Stimulated activated memory B cell treated with anti-CD40 and anti-IgM and Interleukin-4, amounts not matched to agents 10 μg/mL and 1 μg/mL and 100 μg/mL, for 72 hours (primary cell): ENCODE measurements around the gene BCAP31.
"Not testable (repeated sequence)": the region's sequence is repeated elsewhere in the genome, so short reads cannot be mapped to it uniquely, and the experiment has no call there.

ENCODE experiments used
- ATAC-seq: fragments of 150-1000 bp; cut with Tn5 transposase; 2 replicates; pipeline ENCODE4 v1.10.0; 2021
- H3K27ac Mint-ChIP-seq: one replicate; pipeline ENCODE4 v1.8.0; 2022; ENCODE audit warnings: mild to moderate bottlenecking, mixed read lengths
- H3K27me3 Mint-ChIP-seq: one replicate; pipeline ENCODE4 v1.8.0; 2022; ENCODE audit warnings: mixed read lengths
- H3K36me3 Mint-ChIP-seq: one replicate; pipeline ENCODE4 v1.8.0; 2022; ENCODE audit warnings: mixed read lengths
- H3K4me1 Mint-ChIP-seq: one replicate; pipeline ENCODE4 v1.8.0; 2022; ENCODE audit warnings: mixed read lengths
- H3K4me3 Mint-ChIP-seq: one replicate; pipeline ENCODE4 v1.8.0; 2022; ENCODE audit warnings: mild to moderate bottlenecking, moderate library complexity, mixed read lengths
- H3K9me3 Mint-ChIP-seq: one replicate; pipeline ENCODE4 v1.8.0; 2022; ENCODE audit warnings: mixed read lengths

BCAP31 gene

DNA sequence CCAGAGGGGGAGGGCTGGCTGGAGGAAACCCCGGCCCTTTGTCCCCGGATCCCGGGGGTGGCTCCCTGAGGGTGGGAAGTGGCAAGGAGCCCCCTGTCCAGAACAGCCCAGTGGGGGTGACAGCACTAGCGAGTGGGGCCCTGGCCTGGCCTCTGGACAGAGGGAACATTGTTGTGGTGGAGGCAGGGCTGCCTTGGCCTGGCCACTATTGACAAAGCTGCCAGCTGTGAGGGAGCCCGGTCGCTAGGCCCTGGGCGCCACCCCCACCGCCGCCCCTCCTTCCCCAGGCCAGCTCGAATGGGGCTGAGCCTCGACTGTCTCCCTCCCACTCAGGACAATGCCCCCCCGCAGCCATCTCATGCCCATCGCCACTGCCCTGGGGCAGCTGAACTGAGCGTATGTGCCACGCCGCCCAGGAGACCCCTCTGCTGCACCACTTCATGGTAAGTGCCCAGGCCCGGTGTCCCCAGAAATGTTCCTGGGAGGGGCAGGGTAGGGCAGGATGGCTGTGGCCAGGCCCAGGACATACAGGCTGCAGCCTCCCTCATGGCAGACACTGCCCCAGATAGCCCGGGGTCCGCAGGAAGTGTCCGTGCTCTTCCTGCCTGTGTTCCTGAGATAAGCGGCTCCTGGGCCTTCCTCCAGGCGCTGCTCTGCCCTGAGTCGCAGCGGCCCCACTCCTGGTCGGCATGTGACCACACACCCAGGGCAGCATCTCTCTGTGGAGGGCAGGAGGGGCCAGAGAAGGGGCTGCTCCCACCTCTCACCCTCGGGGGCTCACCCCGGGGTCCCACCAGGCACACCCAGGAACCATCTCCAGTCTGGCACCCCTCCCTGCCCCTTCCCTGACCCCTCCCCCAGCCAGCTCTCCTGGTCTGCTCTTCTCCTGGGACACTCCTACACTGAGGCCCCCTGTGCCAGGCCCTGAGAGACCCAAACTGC lies 41.2 kb upstream of the BCAP31 start:
- Mint-ChIP-seq H3K9me3 (no peaks in the 10 kb centered on the region), H3K27ac (peak overlapping the region; percentile 46), H3K36me3 (no peaks in the 10 kb centered on the region), H3K4me3 (no peak overlapping the region), H3K27me3 (peaks cover 7% of the 10 kb centered on the region), H3K4me1 (peaks cover 24% of the 10 kb centered on the region)
- ATAC-seq, result no peak

DNA sequence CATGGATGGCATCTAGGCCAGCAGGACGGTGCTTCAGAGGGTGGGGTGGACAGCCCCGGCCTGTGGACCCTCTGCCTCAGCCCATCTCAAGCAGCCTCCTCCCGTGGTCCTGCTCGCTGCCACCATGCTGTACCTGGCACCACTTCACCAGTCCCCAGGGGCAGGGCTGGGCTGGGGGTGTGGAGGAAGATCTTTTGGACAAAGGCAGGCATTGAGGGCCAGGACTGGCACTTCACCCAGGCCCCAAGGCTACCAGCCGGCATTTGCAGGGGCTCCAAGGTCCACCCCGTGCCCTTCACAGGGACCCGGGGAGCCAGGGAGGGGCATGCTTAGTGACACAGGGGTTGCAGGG lies 40.6 kb upstream of the BCAP31 start:
- peaks cover 1% of the 10 kb centered on the region for H3K27me3 Mint-ChIP-seq
- no peak overlapping the region for H3K27ac Mint-ChIP-seq
- peaks cover 24% of the 10 kb centered on the region for H3K4me1 Mint-ChIP-seq
- ATAC-seq, result no peak
- no peak overlapping the region for H3K4me3 Mint-ChIP-seq
- no peaks in the 10 kb centered on the region for H3K9me3 Mint-ChIP-seq
- H3K36me3 Mint-ChIP-seq, result no peaks in the 10 kb centered on the region

DNA sequence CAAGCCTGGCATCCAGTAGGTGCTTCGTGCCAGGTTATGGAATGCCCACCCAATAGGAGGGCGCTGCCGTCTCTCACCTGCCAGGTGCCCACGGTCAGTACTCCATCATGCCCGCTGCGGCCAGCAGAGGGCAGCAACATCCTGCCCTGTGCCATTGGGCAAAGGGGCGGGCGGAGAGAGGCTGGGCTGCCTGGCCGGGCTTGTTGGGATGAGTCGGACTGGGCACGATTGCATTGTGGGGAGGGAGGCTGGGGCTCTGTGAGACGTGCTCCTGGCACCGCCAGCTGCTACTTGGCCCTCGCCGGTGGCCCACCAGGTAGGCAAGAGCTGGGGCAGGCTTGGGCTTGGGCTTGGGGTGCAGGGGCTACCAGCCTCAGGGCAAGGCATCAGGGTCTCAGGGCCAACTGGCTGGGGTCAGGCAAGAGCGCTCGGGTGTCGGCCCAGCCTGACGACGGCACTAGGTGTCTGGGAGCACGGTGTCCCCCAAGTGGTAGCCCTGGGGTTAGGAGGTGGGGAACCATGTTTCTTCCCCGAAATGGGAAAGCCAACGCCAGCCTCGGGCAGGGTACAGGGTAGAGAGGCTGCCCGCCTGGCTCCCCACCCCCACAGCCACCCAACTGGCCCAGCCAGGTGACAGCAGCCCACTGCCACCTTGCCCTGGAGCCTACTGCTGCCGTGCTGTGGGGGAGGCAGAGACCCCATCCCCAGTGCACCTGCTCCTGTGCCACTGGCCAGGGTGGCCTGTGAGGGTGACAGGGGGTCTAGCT lies 40.0 kb upstream of the BCAP31 start, which contains the start of gene PLXNB3:
Gene PLXNB3 (plus strand): TSS at position 261 of the 767 bp plus-strand sequence. CDS start 1,287 bp downstream, outside the sequence.
- Mint-ChIP-seq H3K27ac (peak within 1 kb of the TSS; percentile 32), H3K36me3 (no peaks in the 10 kb centered on the region), H3K27me3 (no peaks in the 10 kb centered on the region), H3K9me3 (no peaks in the 10 kb centered on the region), H3K4me1 (peaks cover 24% of the 10 kb centered on the region), H3K4me3 (no peak within 1 kb of the TSS)
- peak; percentile 86 for ATAC-seq

DNA sequence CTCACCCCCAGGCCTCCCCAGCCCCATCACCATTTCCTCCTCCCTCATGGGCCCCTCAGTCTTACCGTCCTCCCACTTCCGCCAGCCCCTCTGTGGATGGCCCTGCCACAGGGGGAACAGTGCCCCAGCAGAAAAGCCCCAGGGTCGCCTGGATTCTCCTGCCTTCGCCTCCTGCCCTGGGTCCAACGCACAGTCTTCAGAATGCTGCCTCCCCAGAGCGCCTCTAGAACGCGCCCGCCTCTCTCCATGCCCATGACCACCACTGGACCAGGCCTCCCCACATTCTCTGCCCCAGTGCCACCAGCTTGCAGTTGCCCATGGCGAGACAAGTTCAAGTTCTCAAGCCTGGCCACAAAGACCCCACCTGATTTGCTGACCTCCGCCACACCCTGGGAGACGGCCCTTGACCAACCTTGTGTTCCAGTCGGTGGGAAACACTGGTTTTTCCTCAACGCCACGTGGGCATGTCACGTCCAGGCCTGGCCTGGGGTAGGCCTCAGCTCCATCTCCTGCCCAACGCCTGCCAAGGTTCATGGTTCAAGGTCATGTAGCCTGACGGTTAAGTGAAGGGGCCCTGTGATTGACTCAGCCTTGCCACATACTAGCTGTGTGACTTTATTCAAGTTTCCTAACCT lies 39.2 kb upstream of the BCAP31 start:
- H3K27ac Mint-ChIP-seq, result peak overlapping the region; percentile 32
- H3K4me1 Mint-ChIP-seq, result peaks cover 24% of the 10 kb centered on the region
- no peak for ATAC-seq
- H3K27me3 Mint-ChIP-seq, result no peaks in the 10 kb centered on the region
- H3K4me3 Mint-ChIP-seq, result no peak overlapping the region
- no peaks in the 10 kb centered on the region for H3K9me3 Mint-ChIP-seq
- H3K36me3 Mint-ChIP-seq, result no peaks in the 10 kb centered on the region

DNA sequence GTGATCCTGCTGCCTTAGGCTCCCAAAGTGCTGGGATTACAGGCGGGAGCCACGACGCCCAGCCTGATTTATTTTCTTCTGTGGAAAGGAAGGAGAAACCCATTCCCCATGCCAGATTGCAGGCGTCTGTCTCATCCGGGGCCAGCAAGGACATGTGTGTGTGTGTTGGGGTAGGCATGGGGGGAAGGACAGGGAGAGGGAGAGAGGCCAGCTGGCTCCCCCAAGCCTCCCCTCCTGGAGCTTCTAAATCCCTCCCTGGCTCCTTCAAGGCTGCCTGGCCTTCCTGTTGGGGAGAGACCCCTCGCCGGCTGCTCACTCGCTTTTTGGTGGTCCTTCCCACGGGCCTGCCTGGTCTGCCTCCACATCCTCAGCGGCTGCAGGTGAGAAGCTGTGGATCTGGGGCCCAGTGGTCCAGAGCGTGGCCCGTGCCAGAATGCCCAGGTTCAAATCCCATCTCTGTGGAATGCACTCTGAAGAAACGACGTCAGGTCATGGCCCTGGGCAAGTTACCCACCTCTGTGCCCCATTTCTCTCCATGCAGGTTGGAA lies 38.5 kb upstream of the BCAP31 start:
- ATAC-seq, result no peak
- H3K9me3 Mint-ChIP-seq, result no peaks in the 10 kb centered on the region
- no peaks in the 10 kb centered on the region for H3K27me3 Mint-ChIP-seq
- H3K27ac Mint-ChIP-seq, result no peak overlapping the region
- no peak overlapping the region for H3K4me3 Mint-ChIP-seq
- peaks cover 17% of the 10 kb centered on the region for H3K4me1 Mint-ChIP-seq
- no peaks in the 10 kb centered on the region for H3K36me3 Mint-ChIP-seq

DNA sequence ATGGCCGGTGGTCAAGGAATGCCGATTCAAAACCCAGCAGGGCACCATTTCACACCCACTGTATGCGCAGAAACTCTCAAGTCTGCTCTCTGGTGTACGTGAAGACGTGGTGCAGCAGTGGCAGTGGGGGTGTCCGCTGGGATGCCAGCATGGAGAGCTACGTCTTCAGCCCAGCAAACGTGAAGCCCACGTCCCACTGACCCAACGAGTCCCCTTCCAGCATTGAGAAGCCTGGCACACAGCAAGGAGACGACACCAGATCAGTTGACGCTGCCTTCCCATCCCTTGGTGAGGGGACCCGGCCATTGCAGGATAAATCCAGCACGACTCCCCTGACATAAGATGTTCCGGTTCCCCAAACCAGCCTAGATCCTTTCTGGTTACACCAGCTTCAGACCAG lies 37.7 kb upstream of the BCAP31 start:
- H3K4me1 Mint-ChIP-seq, result peaks cover 17% of the 10 kb centered on the region
- no peaks in the 10 kb centered on the region for H3K9me3 Mint-ChIP-seq
- H3K27me3 Mint-ChIP-seq, result no peaks in the 10 kb centered on the region
- no peak overlapping the region for H3K27ac Mint-ChIP-seq
- no peak for ATAC-seq
- H3K36me3 Mint-ChIP-seq, result no peaks in the 10 kb centered on the region
- no peak overlapping the region for H3K4me3 Mint-ChIP-seq

DNA sequence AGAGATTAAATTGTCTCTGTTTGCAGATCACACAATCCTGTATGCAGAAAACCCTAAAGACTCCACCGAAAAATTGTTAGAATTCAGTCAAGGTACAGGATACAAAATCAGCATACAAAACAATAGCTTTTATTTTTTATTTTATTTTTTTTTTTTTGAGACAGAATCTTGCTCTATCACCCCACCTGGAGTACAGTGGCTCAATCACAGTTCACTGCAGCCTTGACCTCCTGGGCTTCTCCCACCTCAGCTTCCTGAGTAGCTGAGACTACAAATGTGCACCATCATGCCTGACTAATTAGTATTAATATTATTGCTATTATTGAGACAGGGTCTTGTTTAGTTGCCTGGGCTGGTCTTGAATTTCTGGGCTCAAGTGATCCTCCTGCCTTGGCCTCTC lies 30.9 kb upstream of the BCAP31 start:
- H3K4me3 Mint-ChIP-seq, result no peak overlapping the region
- H3K27me3 Mint-ChIP-seq, result no peaks in the 10 kb centered on the region
- H3K27ac Mint-ChIP-seq, result no peak overlapping the region
- no peaks in the 10 kb centered on the region for H3K9me3 Mint-ChIP-seq
- H3K4me1 Mint-ChIP-seq, result peaks cover 2% of the 10 kb centered on the region
- no peaks in the 10 kb centered on the region for H3K36me3 Mint-ChIP-seq
- no peak for ATAC-seq

DNA sequence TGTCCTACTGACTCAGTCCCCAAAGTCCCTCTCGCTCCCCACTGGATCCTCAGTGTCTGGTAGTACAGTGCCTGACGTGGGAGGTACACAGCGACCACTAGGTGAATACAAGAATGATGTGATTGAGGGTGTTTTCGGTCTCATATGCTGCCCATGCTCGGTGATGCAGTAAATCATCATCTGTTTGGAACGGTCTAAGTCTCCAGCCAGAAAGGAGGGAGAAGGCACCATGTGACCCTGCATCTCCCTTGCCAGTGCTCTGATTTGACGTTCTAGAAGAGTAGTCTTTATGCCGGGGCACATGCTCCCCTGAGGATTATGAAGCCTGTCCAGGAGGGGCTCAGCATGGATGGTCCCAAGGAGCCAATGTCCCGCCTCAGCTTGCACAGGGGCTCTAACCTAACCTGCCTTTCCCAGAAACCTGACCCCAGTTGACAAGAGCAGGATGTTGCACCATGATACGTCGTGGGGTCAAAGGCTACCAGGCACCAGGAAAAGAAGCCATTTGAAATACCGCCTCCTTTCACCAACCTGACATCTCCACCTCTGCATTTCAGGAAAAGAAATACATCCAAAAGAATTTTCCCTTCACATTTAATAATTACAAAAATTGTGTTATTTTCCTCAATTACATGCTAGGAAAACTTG lies 26.1 kb upstream of the BCAP31 start:
- no peak overlapping the region for H3K27ac Mint-ChIP-seq
- H3K9me3 Mint-ChIP-seq, result no peaks in the 10 kb centered on the region
- no peaks in the 10 kb centered on the region for H3K27me3 Mint-ChIP-seq
- ATAC-seq, result no peak
- no peak overlapping the region for H3K4me3 Mint-ChIP-seq
- peaks cover 9% of the 10 kb centered on the region for H3K4me1 Mint-ChIP-seq
- no peaks in the 10 kb centered on the region for H3K36me3 Mint-ChIP-seq

DNA sequence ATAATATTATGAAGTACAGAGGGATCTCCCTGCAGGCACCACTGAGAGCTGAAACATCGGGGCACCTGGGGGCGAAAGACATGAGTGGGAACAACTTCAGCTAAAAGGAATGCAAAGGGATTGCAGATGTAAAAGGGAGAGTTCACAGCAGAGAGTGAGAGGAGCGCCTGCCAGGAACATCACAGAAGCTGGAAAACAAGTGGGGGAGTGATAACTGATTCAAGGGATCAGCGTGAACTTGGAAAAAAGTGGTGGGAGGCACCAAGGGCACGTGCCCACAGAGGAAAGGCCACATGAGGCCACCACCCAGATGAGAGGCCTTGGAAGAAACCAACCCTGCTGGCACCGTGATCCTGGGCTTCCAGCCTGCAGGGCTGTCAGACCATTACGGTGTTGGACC lies 24.8 kb upstream of the BCAP31 start:
- H3K27me3 Mint-ChIP-seq, H3K36me3 Mint-ChIP-seq, ATAC-seq, H3K27ac Mint-ChIP-seq, H3K4me3 Mint-ChIP-seq, H3K9me3 Mint-ChIP-seq: not testable (repeated sequence)
- H3K4me1 Mint-ChIP-seq, result peaks cover 21% of the 10 kb centered on the region

DNA sequence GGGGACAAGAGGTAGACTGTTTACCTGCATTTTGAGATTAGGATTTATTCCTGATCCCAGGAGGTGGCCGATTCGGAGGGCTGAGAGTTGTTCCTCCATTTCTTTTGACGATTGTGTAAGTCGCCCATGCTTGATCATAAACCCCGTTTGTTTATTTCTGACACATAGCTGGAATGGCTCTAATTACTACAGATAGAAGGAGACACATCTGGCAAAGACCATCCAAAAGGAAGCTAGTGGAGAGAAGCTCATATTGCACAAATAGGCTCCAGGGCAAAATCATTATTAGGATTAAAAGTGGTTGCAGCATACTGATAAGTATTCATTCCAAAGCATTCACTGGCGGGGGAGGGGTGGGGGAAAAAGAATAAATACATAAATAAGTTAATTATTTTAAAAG lies 22.8 kb upstream of the BCAP31 start:
- peaks cover 28% of the 10 kb centered on the region for H3K4me1 Mint-ChIP-seq
- H3K27ac Mint-ChIP-seq, H3K27me3 Mint-ChIP-seq, H3K9me3 Mint-ChIP-seq, H3K36me3 Mint-ChIP-seq, H3K4me3 Mint-ChIP-seq, ATAC-seq: not testable (repeated sequence)

DNA sequence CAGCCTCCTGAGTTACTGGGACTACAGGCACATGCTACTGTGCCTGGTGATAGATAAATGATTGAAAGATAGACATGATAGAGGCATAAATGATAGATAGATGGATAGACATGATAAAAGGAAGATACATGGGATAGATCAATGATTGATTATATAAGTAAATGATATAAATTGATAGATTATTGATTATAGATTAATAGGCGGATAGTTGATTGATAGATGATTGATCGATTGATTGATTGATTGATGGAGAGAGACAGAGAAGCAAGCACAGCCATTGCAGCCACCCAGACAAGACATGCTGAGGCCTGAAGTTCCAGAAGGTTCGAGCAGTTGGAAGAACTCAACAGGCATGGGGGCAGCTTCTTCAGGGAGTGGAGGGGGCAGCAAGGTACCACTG lies 22.2 kb upstream of the BCAP31 start:
- H3K4me3 Mint-ChIP-seq, result no peak overlapping the region
- no peaks in the 10 kb centered on the region for H3K36me3 Mint-ChIP-seq
- peaks cover 30% of the 10 kb centered on the region for H3K4me1 Mint-ChIP-seq
- H3K27me3 Mint-ChIP-seq, result no peaks in the 10 kb centered on the region
- no peaks in the 10 kb centered on the region for H3K9me3 Mint-ChIP-seq
- H3K27ac Mint-ChIP-seq, result no peak overlapping the region
- no peak for ATAC-seq

DNA sequence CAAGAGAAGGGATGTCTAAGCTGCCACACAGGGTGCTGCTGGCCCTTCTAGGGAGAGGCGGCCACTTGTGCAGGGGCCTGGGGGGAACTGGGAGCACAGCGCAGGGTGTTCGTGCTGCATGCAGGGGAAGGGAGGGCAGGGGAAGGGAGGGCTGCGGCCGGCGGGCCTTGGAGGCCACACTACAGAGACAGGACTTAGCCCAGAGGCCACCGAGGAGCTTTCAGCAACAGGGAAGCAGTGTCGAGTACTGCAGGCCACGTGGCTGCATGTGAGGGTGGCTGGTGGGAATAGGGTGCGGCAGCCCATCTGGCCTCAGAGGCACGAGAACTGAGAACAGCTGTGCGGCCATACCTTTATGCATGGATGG lies 20.9 kb upstream of the BCAP31 start:
- not testable (repeated sequence) for ATAC-seq, H3K4me3 Mint-ChIP-seq, H3K9me3 Mint-ChIP-seq, H3K27ac Mint-ChIP-seq, H3K27me3 Mint-ChIP-seq, H3K36me3 Mint-ChIP-seq
- peaks cover 33% of the 10 kb centered on the region for H3K4me1 Mint-ChIP-seq

DNA sequence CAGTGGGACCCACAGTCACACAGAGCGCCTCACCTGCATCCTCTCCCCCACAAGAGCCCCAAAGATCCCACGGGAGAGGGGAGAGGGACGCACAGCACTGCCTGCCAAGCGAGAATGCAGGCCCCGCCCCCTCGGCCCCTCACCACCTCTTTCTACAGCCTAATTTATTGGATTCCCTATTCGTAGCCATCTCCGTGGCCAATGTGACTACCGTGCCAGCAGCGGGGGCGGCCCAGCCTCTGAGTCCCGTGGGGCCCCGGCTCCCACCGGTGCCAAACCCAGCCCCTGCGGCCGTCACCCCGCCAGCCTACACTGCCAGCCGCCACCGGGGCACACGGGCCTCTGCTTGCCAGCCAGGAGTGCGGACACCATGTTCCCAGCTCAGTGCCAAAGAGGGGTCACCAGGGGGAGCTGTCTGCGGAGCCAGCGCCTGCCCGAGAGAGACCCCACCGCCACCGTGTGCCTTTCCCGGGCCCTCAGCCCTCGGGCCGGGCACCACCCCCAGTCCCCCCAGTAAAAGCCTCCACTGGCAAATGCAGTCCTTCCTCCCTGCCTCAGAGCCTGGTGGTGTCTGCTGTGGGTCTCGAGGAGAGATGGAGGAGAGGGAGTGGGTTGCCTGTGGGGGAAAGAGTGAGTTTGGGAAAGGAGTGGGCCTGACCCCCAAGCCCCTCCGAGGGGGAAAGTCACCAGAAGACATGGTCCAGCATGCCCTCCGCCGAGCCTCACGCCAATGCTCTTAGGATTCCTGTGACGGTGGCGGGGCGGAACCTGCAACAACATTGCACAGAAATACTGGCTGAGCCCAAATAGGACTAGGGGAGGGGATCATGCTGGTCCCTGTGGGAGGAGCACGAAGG lies 20.3 kb upstream of the BCAP31 start:
- Mint-ChIP-seq H3K36me3 (no peaks in the 10 kb centered on the region), H3K27ac (no peak overlapping the region), H3K27me3 (no peaks in the 10 kb centered on the region), H3K4me1 (peaks cover 27% of the 10 kb centered on the region), H3K9me3 (no peaks in the 10 kb centered on the region), H3K4me3 (no peak overlapping the region)
- no peak for ATAC-seq

DNA sequence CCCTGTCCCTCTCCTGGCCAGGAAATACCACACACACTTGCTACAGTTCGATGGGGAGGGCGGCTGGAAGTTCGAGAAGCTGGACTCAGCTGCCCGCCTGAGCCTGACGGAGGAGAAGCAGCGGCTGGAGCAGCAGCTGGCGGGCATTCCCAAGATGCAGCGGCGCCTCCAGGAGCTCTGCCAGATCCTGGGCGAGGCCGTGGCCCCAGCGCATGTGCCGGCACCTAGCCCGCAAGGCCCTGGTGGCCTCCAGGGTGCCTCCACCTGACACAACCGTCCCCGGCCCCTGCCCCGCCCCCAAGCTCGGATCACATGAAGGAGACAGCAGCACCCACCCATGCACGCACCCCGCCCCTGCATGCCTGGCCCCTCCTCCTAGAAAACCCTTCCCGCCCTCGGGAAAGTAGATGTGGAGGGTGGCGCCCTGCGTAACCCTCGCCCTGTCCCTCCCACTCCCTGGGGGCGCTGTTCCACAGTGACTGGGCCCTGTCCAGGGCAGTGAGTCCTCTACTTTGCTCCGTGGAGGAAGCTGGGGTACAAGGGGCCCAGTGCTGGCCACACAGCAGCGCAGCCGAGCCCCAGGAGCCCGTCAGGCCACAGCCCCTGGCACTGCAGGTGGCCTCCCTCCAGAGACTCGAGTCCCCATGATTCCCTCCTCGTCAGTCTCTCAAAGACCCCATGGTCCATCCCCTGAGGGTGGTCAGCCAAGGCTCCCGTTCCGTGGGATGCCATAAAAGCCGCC lies 19.5 kb upstream of the BCAP31 start:
- ATAC-seq, H3K4me3 Mint-ChIP-seq, H3K9me3 Mint-ChIP-seq, H3K27ac Mint-ChIP-seq, H3K36me3 Mint-ChIP-seq, H3K27me3 Mint-ChIP-seq: not testable (repeated sequence)
- H3K4me1 Mint-ChIP-seq, result peaks cover 27% of the 10 kb centered on the region
